ENCODE measurements around the gene COL20A1. TPM values are rescaled to one million over a fixed set of nuclear protein-coding genes. Genes with fewer than 3 reads are reported as not detected.
A peak's percentile ranks its signal among the peaks of the same experiment; 100 is the strongest.

The COL20A1 gene
- polyA plus RNA-seq, 2 of the 4 experiments (the other 2 are of a cell fraction): 0.21 to 0.93 TPM

- CTCF ChIA-PET: interaction anchor here (1.2 kb wide), 1 partner anchor 69 kb away, joined by 9 read pairs; no protein-coding TSS in a partner anchor
- POLR2A ChIA-PET: no interaction called here
- FAIRE-seq: no peak
- Histone ChIP-seq H3K4me2 (no peak overlapping the region), H3K4me3 (no peak overlapping the region), H3K9me3 (no peaks in the 10 kb centered on the region), H3K27ac (no peak overlapping the region), H3K4me1 (peaks cover 12% of the 10 kb centered on the region; the same call in 2 of the 3 replicates)
- no peak for DNase-seq (ENCODE audit: low read depth in 1 of 2, low spot score in 1 of 2)
- peak; percentile 14 to 26; a peak in 2 of 6 replicates for ATAC-seq
- TF ChIP-seq ELK1 (IDR thresholded peaks at IDR 0.05; ENCODE audit: low read depth, low read length): no peak
- no peak for TF ChIP-seq E2F6 (IDR thresholded peaks at IDR 0.05; ENCODE audit: borderline replicate concordance, low read depth)
- TF ChIP-seq POLR2AphosphoS2 (conservative IDR thresholded peaks at IDR 0.05; ENCODE audit: low read length): no peak
- TF ChIP-seq GATA3 (IDR thresholded peaks at IDR 0.05; ENCODE audit: borderline replicate concordance): no peak
- TF ChIP-seq RCOR1 (IDR thresholded peaks at IDR 0.05; ENCODE audit: low read depth, low read length): no peak
- TF ChIP-seq EHMT2 (IDR thresholded peaks at IDR 0.05; ENCODE audit: low read depth): no peak
- no peak for TF ChIP-seq JUN (IDR thresholded peaks at IDR 0.05)
- TF ChIP-seq CBX2 (IDR thresholded peaks at IDR 0.05; ENCODE audit: borderline replicate concordance, low read depth): no peak
- no peak for TF ChIP-seq CBX8 (IDR thresholded peaks at IDR 0.05)
- TF ChIP-seq RNF2 (IDR thresholded peaks at IDR 0.05; ENCODE audit: borderline replicate concordance, low read depth): no peak
- TF ChIP-seq MAFK (IDR thresholded peaks at IDR 0.05; ENCODE audit: partially characterized antibody): no peak
- no peak for TF ChIP-seq SMC3 (IDR thresholded peaks at IDR 0.05)
- no peak for TF ChIP-seq KDM5A (IDR thresholded peaks at IDR 0.05)
- TF ChIP-seq ZC3H11A (IDR thresholded peaks at IDR 0.05): no peak
- no peak for TF ChIP-seq NR3C1 (IDR thresholded peaks at IDR 0.05)
- no peak for TF ChIP-seq TP53 (CRISPR knock-in tag; IDR thresholded peaks at IDR 0.05)
- TF ChIP-seq SREBF2 (IDR thresholded peaks at IDR 0.05): no peak
- no peak for TF ChIP-seq RARB (CRISPR knock-in tag; IDR thresholded peaks at IDR 0.05)
- no peak for TF ChIP-seq BHLHE40 (IDR thresholded peaks at IDR 0.05; ENCODE audit: low read depth, low read length)
- WGBS (ENCODE audit: missing lambda C conversion rate): 62% methylated on average over 10 of the region's 25 CpGs
These were observed 20.5 kb downstream of the COL20A1 start for GRCh38 chr20:63313349-63314014.

GRCh38 chr20:63314015-63314471 is 21.1 kb downstream of the COL20A1 start:
- TF ChIP-seq MAFK (IDR thresholded peaks at IDR 0.05; ENCODE audit: partially characterized antibody): no peak
- TF ChIP-seq BCL3 (IDR thresholded peaks at IDR 0.05): no peak
- TF ChIP-seq FOXS1 (CRISPR knock-in tag; IDR thresholded peaks at IDR 0.05): no peak
- TF ChIP-seq HMGXB4 (CRISPR knock-in tag; IDR thresholded peaks at IDR 0.05; ENCODE audit: borderline replicate concordance): no peak
- TF ChIP-seq RNF2 (IDR thresholded peaks at IDR 0.05; ENCODE audit: borderline replicate concordance, low read depth): no peak
- no peak for TF ChIP-seq RARB (CRISPR knock-in tag; IDR thresholded peaks at IDR 0.05)
- TF ChIP-seq EP300 (IDR thresholded peaks at IDR 0.05): no peak
- TF ChIP-seq CEBPB (IDR thresholded peaks at IDR 0.05): no peak
- TF ChIP-seq HEYL (CRISPR knock-in tag; IDR thresholded peaks at IDR 0.05): no peak
- TF ChIP-seq HOXB13 (CRISPR knock-in tag; IDR thresholded peaks at IDR 0.05; ENCODE audit: low read depth): no peak
- TF ChIP-seq NFE2L2 (conservative IDR thresholded peaks at IDR 0.05; ENCODE audit: low read length): no peak
- peaks cover 12% of the 10 kb centered on the region; the same call in 2 of the 3 replicates for H3K4me1 ChIP-seq
- no peak for ATAC-seq
- no peak for FAIRE-seq
- H3K4me2 ChIP-seq: no peak overlapping the region
- H3K9me3 ChIP-seq: no peaks in the 10 kb centered on the region
- 35% methylated on average over 2 of the region's 9 CpGs for WGBS (ENCODE audit: missing lambda C conversion rate)
- H3K27ac ChIP-seq: no peak overlapping the region
- ChIA-PET POLR2A (no interaction called here), CTCF (interaction anchor here (0.9 to 1.2 kb wide), 2 partner anchors 68 to 342 kb away, joined by 3 to 9 read pairs; no protein-coding TSS in a partner anchor)
- H3K4me3 ChIP-seq: no peak overlapping the region
- DNase-seq (ENCODE audit: low read depth in 1 of 2, low spot score in 1 of 2): no peak

Measured in A549 (cell line).